Nephron progenitor cell (in vitro differentiated cells): ENCODE measurements around the gene CASP12.

Source experiments
- DNase-seq: peaks from one replicate; pipeline ENCODE4 v3.0.0; 2021
- H3K27ac Mint-ChIP-seq: 2 replicates; pipeline ENCODE4 v1.8.0; 2021; ENCODE audit warnings: mild to moderate bottlenecking, moderate library complexity, mixed read lengths
- H3K27me3 Mint-ChIP-seq: 2 replicates; pipeline ENCODE4 v1.8.0; 2021; ENCODE audit warnings: mild to moderate bottlenecking, low read depth, mixed read lengths; ENCODE audit not compliant: poor library complexity
- H3K36me3 Mint-ChIP-seq: 2 replicates; pipeline ENCODE4 v1.8.0; 2021; ENCODE audit warnings: low read depth, mixed read lengths
- H3K4me1 Mint-ChIP-seq: 2 replicates; pipeline ENCODE4 v1.8.0; 2021; ENCODE audit warnings: mixed read lengths
- H3K4me3 Mint-ChIP-seq: 2 replicates; pipeline ENCODE4 v1.8.0; 2021; ENCODE audit warnings: mild to moderate bottlenecking, moderate library complexity, mixed read lengths
- H3K9me3 Mint-ChIP-seq: 2 replicates; pipeline ENCODE4 v1.8.0; 2021; ENCODE audit warnings: mild to moderate bottlenecking, moderate library complexity, mixed read lengths
- TF ChIP-seq, protein P1 (sequence below): fragments of 200-600 bp; sonication (generic); IDR thresholded peaks from 2 replicates; pipeline ENCODE4 v1.5.0; 2021; ENCODE audit warnings: antibody characterized with exemption

Gene CASP12

DNA sequence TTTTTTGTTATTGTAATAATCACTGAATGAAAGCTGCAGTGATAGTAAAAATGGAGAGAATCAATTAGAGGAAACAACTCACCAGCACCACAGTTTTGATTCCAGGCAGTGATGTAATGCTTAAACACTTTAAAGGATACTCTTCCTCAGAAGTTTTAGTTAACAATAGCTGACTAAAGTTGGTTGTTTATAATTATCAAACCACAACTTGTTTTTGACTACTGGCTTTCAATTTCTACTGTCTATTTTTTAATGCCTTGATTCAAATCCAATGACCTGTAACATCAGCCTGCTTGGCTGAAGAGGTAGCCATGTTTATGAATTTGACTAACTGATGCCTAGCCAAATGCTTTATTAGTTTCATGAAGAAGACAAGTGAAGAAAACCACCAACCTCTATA, 18.2 kb upstream of the CASP12 start:
- Mint-ChIP-seq H3K27ac (no peak overlapping the region), H3K4me3 (no peak overlapping the region), H3K27me3 (peaks cover 6% of the 10 kb centered on the region), H3K9me3 (no peaks in the 10 kb centered on the region), H3K4me1 (no peaks in the 10 kb centered on the region), H3K36me3 (no peaks in the 10 kb centered on the region)
- TF ChIP-seq, protein P1, sequence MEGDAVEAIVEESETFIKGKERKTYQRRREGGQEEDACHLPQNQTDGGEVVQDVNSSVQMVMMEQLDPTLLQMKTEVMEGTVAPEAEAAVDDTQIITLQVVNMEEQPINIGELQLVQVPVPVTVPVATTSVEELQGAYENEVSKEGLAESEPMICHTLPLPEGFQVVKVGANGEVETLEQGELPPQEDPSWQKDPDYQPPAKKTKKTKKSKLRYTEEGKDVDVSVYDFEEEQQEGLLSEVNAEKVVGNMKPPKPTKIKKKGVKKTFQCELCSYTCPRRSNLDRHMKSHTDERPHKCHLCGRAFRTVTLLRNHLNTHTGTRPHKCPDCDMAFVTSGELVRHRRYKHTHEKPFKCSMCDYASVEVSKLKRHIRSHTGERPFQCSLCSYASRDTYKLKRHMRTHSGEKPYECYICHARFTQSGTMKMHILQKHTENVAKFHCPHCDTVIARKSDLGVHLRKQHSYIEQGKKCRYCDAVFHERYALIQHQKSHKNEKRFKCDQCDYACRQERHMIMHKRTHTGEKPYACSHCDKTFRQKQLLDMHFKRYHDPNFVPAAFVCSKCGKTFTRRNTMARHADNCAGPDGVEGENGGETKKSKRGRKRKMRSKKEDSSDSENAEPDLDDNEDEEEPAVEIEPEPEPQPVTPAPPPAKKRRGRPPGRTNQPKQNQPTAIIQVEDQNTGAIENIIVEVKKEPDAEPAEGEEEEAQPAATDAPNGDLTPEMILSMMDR: no peak
- DNase-seq: no peak

DNA sequence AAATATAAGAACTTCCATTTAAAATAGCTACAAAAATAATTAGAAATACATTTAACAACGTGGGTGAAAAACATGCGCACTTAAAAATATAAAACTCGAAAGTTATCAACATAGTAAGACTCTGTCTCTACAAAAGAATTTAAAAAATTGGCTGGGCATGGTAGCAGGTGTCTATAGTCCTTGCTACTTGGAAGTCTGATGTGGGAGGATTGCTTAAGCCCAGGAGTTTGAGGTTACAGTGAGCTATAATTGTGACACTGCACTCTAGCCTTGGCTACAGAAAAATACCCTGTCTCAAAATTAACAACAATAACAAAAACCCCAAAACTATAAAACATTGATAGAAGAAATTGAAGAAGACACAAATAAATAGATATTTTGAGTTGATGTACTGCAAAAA, 13.8 kb upstream of the CASP12 start:
- no peaks in the 10 kb centered on the region for H3K4me1 Mint-ChIP-seq
- no peaks in the 10 kb centered on the region for H3K36me3 Mint-ChIP-seq
- H3K4me3 Mint-ChIP-seq: no peak overlapping the region

DNA sequence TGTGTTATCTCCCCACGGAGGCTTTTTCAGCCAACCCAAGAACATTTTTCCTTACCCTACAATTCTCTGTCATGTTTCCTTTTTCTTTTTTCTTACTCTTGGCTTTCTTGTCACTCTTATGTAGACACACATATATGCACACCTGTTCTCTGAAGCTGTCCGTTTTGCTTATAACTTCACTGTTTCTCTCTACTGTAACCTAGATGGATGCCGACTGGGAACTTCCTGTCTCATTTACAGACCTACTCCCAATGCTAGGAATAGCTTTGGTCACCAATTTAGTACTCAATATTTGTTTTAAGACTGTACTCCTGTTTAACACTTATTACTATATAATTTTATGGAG, 9.9 kb upstream of the CASP12 start:
- H3K36me3 Mint-ChIP-seq: no peaks in the 10 kb centered on the region
- H3K4me3 Mint-ChIP-seq: no peak overlapping the region
- TF ChIP-seq, protein P1: no peak
- H3K9me3 Mint-ChIP-seq: no peaks in the 10 kb centered on the region
- H3K27ac Mint-ChIP-seq: no peak overlapping the region
- no peaks in the 10 kb centered on the region for H3K27me3 Mint-ChIP-seq
- no peaks in the 10 kb centered on the region for H3K4me1 Mint-ChIP-seq
- no peak for DNase-seq

More for the DNA sequence above, 13.8 kb upstream of the CASP12 start:
- no peak overlapping the region for H3K27ac Mint-ChIP-seq
- no peaks in the 10 kb centered on the region for H3K9me3 Mint-ChIP-seq
- peaks cover 4% of the 10 kb centered on the region for H3K27me3 Mint-ChIP-seq
- TF ChIP-seq, protein P1: no peak
- no peak for DNase-seq

DNA sequence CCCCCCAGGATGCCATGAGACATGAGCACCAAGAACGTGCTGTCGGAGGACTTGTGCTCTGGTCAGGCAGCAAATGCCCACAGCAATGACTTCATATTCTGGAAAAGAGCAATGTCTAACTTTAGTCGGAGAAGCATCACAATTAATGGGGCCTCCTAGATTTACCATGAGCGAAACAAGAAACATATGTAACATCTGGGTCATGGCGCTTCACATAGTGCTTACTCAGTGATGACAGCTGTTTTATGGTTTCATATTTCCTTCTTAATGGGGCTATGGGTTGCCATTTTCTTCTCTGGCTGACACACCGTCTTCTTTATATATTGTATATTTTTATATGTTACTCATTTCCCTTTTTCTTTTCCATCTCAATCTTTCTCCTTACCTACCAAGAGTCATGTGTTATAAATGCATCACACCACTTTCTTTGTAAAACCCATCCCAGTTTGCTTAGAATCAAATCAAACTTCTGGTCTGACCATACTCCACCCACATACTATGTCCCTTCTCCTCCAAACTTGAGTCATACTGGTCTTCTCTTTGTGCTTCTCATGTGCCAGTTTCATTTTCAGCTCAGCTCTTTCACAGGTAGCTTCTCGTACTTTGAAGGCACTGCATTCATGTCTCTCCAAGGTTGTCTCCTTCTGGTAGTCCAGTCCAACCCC, 9.4 kb upstream of the CASP12 start:
- Mint-ChIP-seq H3K9me3 (no peaks in the 10 kb centered on the region), H3K27ac (no peak overlapping the region), H3K4me1 (no peaks in the 10 kb centered on the region), H3K4me3 (no peak overlapping the region), H3K27me3 (no peaks in the 10 kb centered on the region), H3K36me3 (no peaks in the 10 kb centered on the region)
- no peak for DNase-seq
- TF ChIP-seq, protein P1: no peak

DNA sequence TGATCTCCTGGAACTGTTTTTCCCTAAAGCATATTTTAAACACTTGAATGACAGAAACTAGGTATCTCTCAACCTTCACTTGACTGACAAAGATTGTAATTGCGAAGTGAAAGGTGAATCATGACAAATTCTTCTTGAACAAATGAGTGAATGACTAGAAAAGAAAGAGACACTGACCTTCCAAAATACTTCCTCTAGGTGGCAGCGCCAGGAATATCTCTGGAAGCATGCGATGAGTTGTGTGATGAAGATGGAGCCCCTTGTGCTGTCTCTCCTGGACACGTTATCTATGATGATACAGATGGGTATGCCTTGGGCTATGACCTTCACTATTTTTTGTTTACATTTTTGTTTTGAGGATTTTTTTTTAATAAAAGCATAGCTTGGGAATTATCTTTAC, 7.0 kb upstream of the CASP12 start:
- TF ChIP-seq, protein P1: peak; percentile 15
- no peak for DNase-seq

DNA sequence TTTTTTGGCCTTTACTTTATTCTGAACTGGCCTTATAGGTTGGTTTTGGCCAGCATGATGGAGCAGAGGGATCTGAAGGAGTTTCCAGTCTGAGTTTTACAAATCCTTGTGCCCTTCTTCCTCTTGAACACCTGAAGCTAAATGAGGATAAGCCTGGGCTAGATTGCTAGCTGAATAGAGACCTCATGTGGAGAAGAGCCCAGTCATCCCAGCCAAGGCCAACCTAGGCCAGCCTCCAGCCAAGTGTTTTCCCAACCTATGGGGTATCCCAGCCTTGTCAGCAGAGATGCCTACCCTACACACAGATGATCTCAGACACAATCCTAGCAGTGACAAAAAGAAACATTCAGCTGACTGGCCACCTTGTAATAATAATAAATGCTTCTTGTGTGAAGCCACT, 966 bp upstream of the CASP12 start:
- Mint-ChIP-seq H3K9me3 (no peaks in the 10 kb centered on the region), H3K4me1 (peaks cover 10% of the 10 kb centered on the region), H3K4me3 (no peak overlapping the region), H3K27ac (no peak overlapping the region), H3K27me3 (no peaks in the 10 kb centered on the region), H3K36me3 (no peaks in the 10 kb centered on the region)
- no peak for DNase-seq
- TF ChIP-seq, protein P1: no peak

More for the DNA sequence above, 7.0 kb upstream of the CASP12 start:
- H3K4me1 Mint-ChIP-seq: no peaks in the 10 kb centered on the region
- no peaks in the 10 kb centered on the region for H3K36me3 Mint-ChIP-seq
- H3K9me3 Mint-ChIP-seq: no peaks in the 10 kb centered on the region
- H3K27me3 Mint-ChIP-seq: no peaks in the 10 kb centered on the region
- no peak overlapping the region for H3K27ac Mint-ChIP-seq
- H3K4me3 Mint-ChIP-seq: no peak overlapping the region
